Panc1 (cell line): ENCODE results near the gene NCAM1. TPM values are rescaled to one million over a fixed set of nuclear protein-coding genes. Genes with fewer than 3 reads are reported as not detected.

Experiments
- ATAC-seq: fragments of 200-7000 bp; cut with Tn5 transposase; 2 replicates; pipeline ENCODE4 v1.9.1; 2020; ENCODE audit warnings: mild to moderate bottlenecking, moderate library complexity
- BruUV-seq: library from RNA; stranded (reverse); fragments of 400-500 nt; replicated peaks from 2 replicates; lab custom pipeline; 2021; lab: Mats Ljungman, UMichigan
- CTCF ChIA-PET: fragments of 300-600 bp; sonication (Branson Sonifier 250); formaldehyde crosslinking; loops from one replicate; lab custom pipeline; 2022; ENCODE audit warnings: antibody characterized with exemption; lab: Charles Lee
- POLR2A ChIA-PET: fragments of 300-600 bp; sonication (Branson Sonifier 250); formaldehyde crosslinking; loops from one replicate; lab custom pipeline; 2022; ENCODE audit warnings: antibody characterized with exemption; lab: Charles Lee
- DNase-seq: peaks from one replicate; pipeline ENCODE4 v3.0.0-alpha.2; 2010; ENCODE audit warnings: low read depth, low spot score
- H3K27ac ChIP-seq: 2 replicates; pipeline ENCODE4 v1.5.1; 2011; ENCODE audit warnings: mild to moderate bottlenecking, low read length, inconsistent platforms
- H3K27me3 ChIP-seq: fragments of 200-500 bp; sonication (Bioruptor generic); 2 replicates; pipeline ENCODE4 v1.6.0; 2014; ENCODE audit warnings: low read length, inconsistent platforms; ENCODE audit not compliant: control insufficient read depth, insufficient read depth
- H3K36me3 ChIP-seq: fragments of 200-500 bp; sonication (Bioruptor generic); 2 replicates; pipeline ENCODE4 v1.5.1; 2014; ENCODE audit warnings: inconsistent platforms, mild to moderate bottlenecking, low read length, moderate library complexity; ENCODE audit not compliant: control insufficient read depth, insufficient read depth
- H3K4me1 ChIP-seq: 2 replicates; pipeline ENCODE4 v1.5.1; 2011; ENCODE audit warnings: inconsistent platforms, mild to moderate bottlenecking, low read length, moderate library complexity; ENCODE audit not compliant: control insufficient read depth, insufficient read depth
- H3K4me3 ChIP-seq, 2 experiments: 2 replicates each; pipeline ENCODE4 v1.5.1; 2011 to 2012; ENCODE audit warnings: low read depth in 2 of 2, low read length in 2 of 2, mild to moderate bottlenecking in 2 of 2, inconsistent platforms in 1 of 2, moderate library complexity in 1 of 2
- H3K9me3 ChIP-seq: fragments of 200-500 bp; sonication (Bioruptor generic); 2 replicates; pipeline ENCODE4 v1.5.1; 2014; ENCODE audit warnings: low read depth, mild to moderate bottlenecking, inconsistent platforms, low read length, moderate library complexity; ENCODE audit not compliant: control insufficient read depth, insufficient read depth
- CTCF ChIP-seq: fragments of 450-650 bp; IDR thresholded peaks from 2 replicates; pipeline ENCODE4 v1.5.1; 2017; ENCODE audit warnings: mild to moderate bottlenecking
- POLR2AphosphoS5 ChIP-seq: IDR thresholded peaks from 2 replicates; pipeline ENCODE4 v1.6.1; 2012; ENCODE audit warnings: mild to moderate bottlenecking, low read depth, low read length, moderate library complexity
- REST ChIP-seq, 2 experiments: IDR thresholded peaks; 2 replicates each; pipeline ENCODE4 v1.6.1; 2011 to 2012; ENCODE audit warnings: low read depth in 2 of 2, control low read depth in 1 of 2, low read length in 1 of 2, mild to moderate bottlenecking in 1 of 2, moderate library complexity in 1 of 2; ENCODE audit not compliant: insufficient read depth in 1 of 2
- SIN3A ChIP-seq: IDR thresholded peaks from 2 replicates; pipeline ENCODE4 v1.6.1; 2012; ENCODE audit warnings: low read depth, mild to moderate bottlenecking, low read length, moderate library complexity, borderline replicate concordance; ENCODE audit not compliant: insufficient read depth
- TCF7L2 ChIP-seq: IDR thresholded peaks from 2 replicates; pipeline ENCODE4 v1.6.1; 2011; ENCODE audit warnings: mild to moderate bottlenecking, low read depth, low read length, inconsistent platforms
- in situ Hi-C: cut with HindIII; loops from 2 replicates; pipeline ENCODE4 v1.10.0; 2016; ENCODE audit warnings: low sequenced_read_pairs, low pct_unique_long_range_greater_than_20kb
- intact Hi-C: fragments of 100-400 bp; cut with micrococcal nuclease; formaldehyde crosslinking; loops from one replicate; pipeline ENCODE4 v1.10.0; 2022; ENCODE audit not compliant: unreplicated experiment
- total RNA-seq: library from RNA; stranded (reverse); gene quantifications from one replicate; pipeline ENCODE4 v1.2.1, GENCODE V29; 2021; ENCODE audit not compliant: unreplicated experiment

Gene NCAM1
- total RNA-seq, 1 experiment from 2014 or later = 0.18 TPM

GRCh38 chr11:113267493-113267892, 306.3 kb downstream of the NCAM1 start:
- TF ChIP-seq POLR2AphosphoS5 (no peak), TCF7L2 (no peak), CTCF (no peak)
- Histone ChIP-seq H3K36me3 (no peaks in the 10 kb centered on the region), H3K27me3 (no peaks in the 10 kb centered on the region), H3K4me1 (no peaks in the 10 kb centered on the region), H3K9me3 (no peaks in the 10 kb centered on the region), H3K27ac (no peak overlapping the region), H3K4me3 (no peak overlapping the region)
- DNase-seq (no peak), ATAC-seq (no peak)
- POLR2A ChIA-PET = no interaction called here
- CTCF ChIA-PET = no interaction called here
- in situ Hi-C loops = no loop called here
- intact Hi-C loops = no loop called here
- BruUV-seq = no TSS peak

GRCh38 chr11:113269096-113269495, 307.9 kb downstream of the NCAM1 start:
- no peaks in the 10 kb centered on the region for H3K4me1 ChIP-seq
- ChIA-PET POLR2A (no interaction called here), CTCF (no interaction called here)
- intact Hi-C loops = no loop called here
- no TSS peak for BruUV-seq
- DNase-seq = no peak
- no peaks in the 10 kb centered on the region for H3K27me3 ChIP-seq
- no peaks in the 10 kb centered on the region for H3K9me3 ChIP-seq
- no peaks in the 10 kb centered on the region for H3K36me3 ChIP-seq
- H3K27ac ChIP-seq = no peak overlapping the region
- TF ChIP-seq POLR2AphosphoS5 (no peak), CTCF (no peak), REST (IDR thresholded peaks at IDR 0.05; ENCODE audit: insufficient read depth in 1 of 2, low read depth in 2 of 2, low read length in 1 of 2) (no peak), SIN3A (no peak), TCF7L2 (no peak)
- no peak for ATAC-seq
- H3K4me3 ChIP-seq = no peak overlapping the region
- in situ Hi-C loops = no loop called here

- CTCF ChIA-PET = no interaction called here
Measured at GRCh38 chr11:113269636-113270035, 308.4 kb downstream of the NCAM1 start.

More at GRCh38 chr11:113269636-113270035, 308.4 kb downstream of the NCAM1 start:
- in situ Hi-C loops (no loop called here), intact Hi-C loops (no loop called here)
- H3K4me3 ChIP-seq = no peak overlapping the region
- DNase-seq (no peak), ATAC-seq (no peak)
- TF ChIP-seq TCF7L2 = no peak
- no peak for TF ChIP-seq SIN3A
- TF ChIP-seq POLR2AphosphoS5 = no peak
- no peak for TF ChIP-seq CTCF
- no peak for TF ChIP-seq REST (IDR thresholded peaks at IDR 0.05; ENCODE audit: insufficient read depth in 1 of 2, low read depth in 2 of 2, low read length in 1 of 2)
- no peaks in the 10 kb centered on the region for H3K4me1 ChIP-seq
- H3K36me3 ChIP-seq = no peaks in the 10 kb centered on the region
- POLR2A ChIA-PET = no interaction called here
- no peak overlapping the region for H3K27ac ChIP-seq
- BruUV-seq = no TSS peak
- no peaks in the 10 kb centered on the region for H3K27me3 ChIP-seq
- H3K9me3 ChIP-seq = no peaks in the 10 kb centered on the region
